ENCODE results near the gene SOCS2. TPM values are rescaled to one million over a fixed set of nuclear protein-coding genes. Genes with fewer than 3 reads are reported as not detected.

Gene SOCS2
- total RNA-seq, 1 donor from 2014 or later = 10.5 TPM

DNA sequence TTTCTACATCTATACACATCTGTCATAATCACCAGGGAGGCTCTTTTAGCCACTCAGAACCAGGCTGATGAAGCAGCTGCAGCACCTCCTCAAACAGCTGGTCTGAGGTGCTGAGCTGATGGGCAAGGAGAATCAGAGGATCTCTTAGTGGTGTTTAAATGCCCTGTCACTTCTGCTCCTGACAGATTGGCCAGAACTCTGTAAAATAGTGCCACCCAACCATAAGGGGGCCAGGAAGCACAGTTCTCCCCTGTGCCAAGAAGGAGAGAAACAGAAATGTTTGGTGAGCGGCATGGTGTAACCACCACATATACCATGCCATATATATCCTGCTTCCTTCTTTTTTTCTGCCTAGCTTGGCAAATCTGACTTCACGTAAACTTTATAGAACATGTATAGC, 12.8 kb downstream of the SOCS2 start:
- TF ChIP-seq, protein P1, sequence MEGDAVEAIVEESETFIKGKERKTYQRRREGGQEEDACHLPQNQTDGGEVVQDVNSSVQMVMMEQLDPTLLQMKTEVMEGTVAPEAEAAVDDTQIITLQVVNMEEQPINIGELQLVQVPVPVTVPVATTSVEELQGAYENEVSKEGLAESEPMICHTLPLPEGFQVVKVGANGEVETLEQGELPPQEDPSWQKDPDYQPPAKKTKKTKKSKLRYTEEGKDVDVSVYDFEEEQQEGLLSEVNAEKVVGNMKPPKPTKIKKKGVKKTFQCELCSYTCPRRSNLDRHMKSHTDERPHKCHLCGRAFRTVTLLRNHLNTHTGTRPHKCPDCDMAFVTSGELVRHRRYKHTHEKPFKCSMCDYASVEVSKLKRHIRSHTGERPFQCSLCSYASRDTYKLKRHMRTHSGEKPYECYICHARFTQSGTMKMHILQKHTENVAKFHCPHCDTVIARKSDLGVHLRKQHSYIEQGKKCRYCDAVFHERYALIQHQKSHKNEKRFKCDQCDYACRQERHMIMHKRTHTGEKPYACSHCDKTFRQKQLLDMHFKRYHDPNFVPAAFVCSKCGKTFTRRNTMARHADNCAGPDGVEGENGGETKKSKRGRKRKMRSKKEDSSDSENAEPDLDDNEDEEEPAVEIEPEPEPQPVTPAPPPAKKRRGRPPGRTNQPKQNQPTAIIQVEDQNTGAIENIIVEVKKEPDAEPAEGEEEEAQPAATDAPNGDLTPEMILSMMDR (IDR thresholded peaks at IDR 0.05; ENCODE audit: insufficient read depth, low read length, severe bottlenecking) = no peak
- Histone ChIP-seq H3K36me3 (ENCODE audit: control insufficient read depth, insufficient read depth, low read length) (no peaks in the 10 kb centered on the region), H3K4me3 (ENCODE audit: low read depth, low read length) (no peak overlapping the region), H3K27me3 (ENCODE audit: control insufficient read depth, insufficient read depth, low read length) (no peaks in the 10 kb centered on the region)
- no peak for DNase-seq (ENCODE audit: low read depth)
- FAIRE-seq = no peak

GRCh38 chr12:93587611-93588010, 15.1 kb downstream of the SOCS2 start:
- no peaks in the 10 kb centered on the region for H3K36me3 ChIP-seq (ENCODE audit: control insufficient read depth, insufficient read depth, low read length)
- no peak for FAIRE-seq

DNA sequence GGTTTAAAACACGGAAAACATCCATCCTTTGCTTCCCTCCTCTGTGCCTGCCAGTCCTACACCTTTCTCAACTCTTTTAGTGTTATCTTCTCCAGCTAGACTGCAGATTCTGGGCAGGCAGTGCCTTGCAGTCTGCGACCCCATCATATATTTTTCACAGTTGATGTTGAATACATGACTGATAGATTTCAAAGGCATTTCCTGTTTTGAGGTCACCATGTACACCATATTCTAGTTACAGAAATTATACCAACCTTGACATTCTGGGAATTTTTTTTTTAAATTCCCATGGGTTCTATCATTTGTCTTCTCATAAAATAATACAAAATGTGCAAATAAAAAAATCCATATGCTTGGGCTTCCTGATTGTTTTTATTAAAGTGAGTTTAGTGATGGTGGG, 16.6 kb downstream of the SOCS2 start:
- Histone ChIP-seq H3K36me3 (ENCODE audit: control insufficient read depth, insufficient read depth, low read length) (no peaks in the 10 kb centered on the region), H3K4me3 (ENCODE audit: low read depth, low read length) (no peak overlapping the region), H3K27me3 (ENCODE audit: control insufficient read depth, insufficient read depth, low read length) (no peaks in the 10 kb centered on the region)
- DNase-seq (ENCODE audit: low read depth) (no peak), FAIRE-seq (no peak)
- TF ChIP-seq, protein P1 (IDR thresholded peaks at IDR 0.05; ENCODE audit: insufficient read depth, low read length, severe bottlenecking) = no peak

More at GRCh38 chr12:93587611-93588010, 15.1 kb downstream of the SOCS2 start:
- TF ChIP-seq, protein P1 (IDR thresholded peaks at IDR 0.05; ENCODE audit: insufficient read depth, low read length, severe bottlenecking) = no peak
- no peak overlapping the region for H3K4me3 ChIP-seq (ENCODE audit: low read depth, low read length)
- DNase-seq (ENCODE audit: low read depth) = no peak
- no peaks in the 10 kb centered on the region for H3K27me3 ChIP-seq (ENCODE audit: control insufficient read depth, insufficient read depth, low read length)

DNA sequence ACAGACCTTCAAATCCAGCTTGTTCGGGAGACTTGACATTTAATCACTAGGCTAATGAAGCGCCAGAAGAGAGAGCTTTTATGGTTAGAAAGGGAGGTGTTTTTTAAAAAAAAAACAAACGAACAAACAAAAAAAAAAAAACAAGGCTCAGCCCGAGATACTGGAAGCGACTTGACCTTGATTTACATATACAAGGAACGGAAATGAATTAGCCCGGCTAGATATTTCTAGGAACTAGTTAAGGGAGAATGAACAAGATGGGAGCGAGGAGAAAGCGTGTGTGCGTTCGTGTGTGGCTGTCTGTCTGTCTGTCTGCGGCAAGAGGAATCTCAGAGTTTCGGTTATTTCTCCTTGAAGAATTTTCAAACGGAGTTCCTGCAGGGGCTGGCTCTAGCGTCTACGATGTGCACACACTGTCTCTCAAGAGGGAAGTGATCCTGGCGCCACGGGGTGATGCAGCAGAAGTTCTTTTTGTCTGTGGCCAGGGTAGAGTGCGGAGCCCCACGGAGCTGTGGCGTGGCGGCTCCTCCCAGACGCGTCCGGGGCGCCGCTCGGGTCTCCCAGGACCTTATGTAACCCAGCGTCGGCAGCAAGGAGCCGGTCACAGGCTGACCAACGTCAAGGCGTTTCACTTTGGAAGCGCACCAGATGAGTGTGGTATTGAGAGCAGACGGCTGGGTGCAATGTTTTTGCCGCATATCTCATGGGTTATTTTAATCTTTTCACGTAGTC, 18.8 kb downstream of the SOCS2 start:
- DNase-seq (ENCODE audit: low read depth) = peak; percentile 57
- H3K27me3 ChIP-seq (ENCODE audit: control insufficient read depth, insufficient read depth, low read length) = no peaks in the 10 kb centered on the region
- FAIRE-seq = no peak
- no peaks in the 10 kb centered on the region for H3K36me3 ChIP-seq (ENCODE audit: control insufficient read depth, insufficient read depth, low read length)
- peak overlapping the region; percentile 52 for H3K4me3 ChIP-seq (ENCODE audit: low read depth, low read length)
- TF ChIP-seq, protein P1 (IDR thresholded peaks at IDR 0.05; ENCODE audit: insufficient read depth, low read length, severe bottlenecking) = no peak

- TF ChIP-seq, protein P1 (IDR thresholded peaks at IDR 0.05; ENCODE audit: insufficient read depth, low read length, severe bottlenecking) = no peak
- FAIRE-seq = no peak
- H3K27me3 ChIP-seq (ENCODE audit: control insufficient read depth, insufficient read depth, low read length) = no peaks in the 10 kb centered on the region
- H3K36me3 ChIP-seq (ENCODE audit: control insufficient read depth, insufficient read depth, low read length) = no peaks in the 10 kb centered on the region
- DNase-seq (ENCODE audit: low read depth) = no peak
- H3K4me3 ChIP-seq (ENCODE audit: low read depth, low read length) = no peak overlapping the region
Observed at GRCh38 chr12:93592641-93593406, 20.3 kb downstream of the SOCS2 start.
